HEK293T (cell line): ENCODE results near the gene TMED8.

Experiments
- BHLHE40 ChIP-seq: fragments of 450-650 bp; IDR thresholded peaks from 2 replicates; pipeline ENCODE4 v1.6.1; 2016; ENCODE audit warnings: mild to moderate bottlenecking, moderate library complexity, borderline replicate concordance
- FOXA1 ChIP-seq: fragments of 450-650 bp; IDR thresholded peaks from 2 replicates; pipeline ENCODE4 v1.6.1; 2016; ENCODE audit warnings: mild to moderate bottlenecking
- HDGF ChIP-seq: fragments of 450-650 bp; IDR thresholded peaks from 2 replicates; pipeline ENCODE4 v1.6.1; 2017; ENCODE audit warnings: antibody characterized with exemption, borderline replicate concordance
- L3MBTL2 ChIP-seq: fragments of 450-650 bp; conservative IDR thresholded peaks from 2 replicates; pipeline ENCODE4 v1.6.1; 2016; ENCODE audit warnings: mild to moderate bottlenecking
- LEF1 ChIP-seq: fragments of 450-650 bp; IDR thresholded peaks from 2 replicates; pipeline ENCODE4 v1.6.1; 2017; ENCODE audit warnings: mild to moderate bottlenecking, borderline replicate concordance
- PKNOX1 ChIP-seq: fragments of 450-650 bp; IDR thresholded peaks from 2 replicates; pipeline ENCODE4 v1.6.1; 2016
- SP1 ChIP-seq: fragments of 450-650 bp; IDR thresholded peaks from 2 replicates; pipeline ENCODE4 v1.6.1; 2017
- SUZ12 ChIP-seq: fragments of 450-650 bp; IDR thresholded peaks from 2 replicates; pipeline ENCODE4 v1.6.1; 2016; ENCODE audit warnings: mild to moderate bottlenecking

- TF ChIP-seq PKNOX1: no peak
- TF ChIP-seq L3MBTL2: no peak
- TF ChIP-seq SUZ12: no peak
- no peak for TF ChIP-seq FOXA1
- TF ChIP-seq HDGF: no peak
- TF ChIP-seq LEF1: no peak
- no peak for TF ChIP-seq SP1
- TF ChIP-seq BHLHE40: no peak
Observed at GRCh38 chr14:77299771-77300170, 77.1 kb downstream of the TMED8 start.
